Liver (tissue), 9 donors: ENCODE results near the gene KATNIP. TPM values are rescaled to one million over a fixed set of nuclear protein-coding genes. Genes with fewer than 3 reads are reported as not detected.

Experiments used
- DNase-seq: peaks from one replicate; pipeline ENCODE4 v3.0.0-alpha.2; 2017; ENCODE audit warnings: low spot score
- H3K27ac ChIP-seq, 2 donors: one replicate each; pipeline ENCODE4 v1.7.0; 2013; ENCODE audit warnings: inconsistent platforms in 2 of 2, low read length in 2 of 2, control low read depth in 1 of 2, low read depth in 1 of 2, mild to moderate bottlenecking in 1 of 2
- H3K27me3 ChIP-seq, 4 donors: one replicate each; pipeline versions ENCODE4 v1.6.1 to v1.7.0; 2013; ENCODE audit warnings: low read length in 3 of 4, inconsistent platforms in 1 of 4, mild to moderate bottlenecking in 1 of 4, moderate library complexity in 1 of 4; ENCODE audit not compliant: control insufficient read depth in 4 of 4, insufficient read depth in 4 of 4
- H3K36me3 ChIP-seq, 4 donors: one replicate each; pipeline versions ENCODE4 v1.6.1 to v1.7.0; 2013; ENCODE audit warnings: low read length in 3 of 4, mild to moderate bottlenecking in 3 of 4, low read depth in 1 of 4, moderate library complexity in 1 of 4; ENCODE audit not compliant: control insufficient read depth in 4 of 4, insufficient read depth in 3 of 4
- H3K4me1 ChIP-seq, 4 donors: one replicate each; pipeline versions ENCODE4 v1.6.1 to v1.7.0; 2013; ENCODE audit warnings: low read length in 3 of 4, mild to moderate bottlenecking in 3 of 4, moderate library complexity in 1 of 4; ENCODE audit not compliant: control insufficient read depth in 4 of 4, insufficient read depth in 4 of 4
- H3K4me3 ChIP-seq, 3 donors: one replicate each; pipeline versions ENCODE4 v1.6.1 to v1.7.0; 2013; ENCODE audit warnings: low read length in 3 of 3, control low read depth in 1 of 3, low read depth in 1 of 3, mild to moderate bottlenecking in 1 of 3
- H3K9ac ChIP-seq, 2 donors: one replicate each; pipeline ENCODE4 v1.7.0; 2013; ENCODE audit warnings: low read length in 2 of 2, mild to moderate bottlenecking in 2 of 2, moderate library complexity in 2 of 2, control low read depth in 1 of 2, low read depth in 1 of 2
- H3K9me3 ChIP-seq, 4 donors: one replicate each; pipeline versions ENCODE4 v1.6.1 to v1.7.0; 2013; ENCODE audit warnings: low read length in 3 of 4; ENCODE audit not compliant: control insufficient read depth in 4 of 4
- EGR1 ChIP-seq, 2 donors: IDR thresholded peaks; 2 replicates each; pipeline ENCODE4 v1.6.1; 2016 to 2018; ENCODE audit warnings: antibody characterized with exemption in 2 of 2, low read depth in 2 of 2
- FOXA1 ChIP-seq: IDR thresholded peaks from 2 replicates; pipeline ENCODE4 v1.6.1; 2016; ENCODE audit warnings: antibody characterized with exemption
- FOXA2 ChIP-seq: IDR thresholded peaks from 2 replicates; pipeline ENCODE4 v1.6.1; 2016; ENCODE audit warnings: antibody characterized with exemption
- GABPA ChIP-seq, 2 donors: IDR thresholded peaks in 1 of 2; conservative IDR thresholded peaks in 1 of 2; 2 replicates each; pipeline ENCODE4 v1.6.1; 2016; ENCODE audit warnings: antibody characterized with exemption in 2 of 2, mild to moderate bottlenecking in 1 of 2, moderate library complexity in 1 of 2
- HNF4A ChIP-seq, 2 donors: conservative IDR thresholded peaks; 2 replicates each; pipeline ENCODE4 v1.6.1; 2016; ENCODE audit warnings: antibody characterized with exemption in 2 of 2, mild to moderate bottlenecking in 2 of 2
- HNF4G ChIP-seq: IDR thresholded peaks from 2 replicates; pipeline ENCODE4 v1.6.1; 2016; ENCODE audit warnings: antibody characterized with exemption
- JUND ChIP-seq, 2 donors: IDR thresholded peaks; 2 replicates each; pipeline ENCODE4 v1.6.1; 2016; ENCODE audit warnings: antibody characterized with exemption in 2 of 2
- NR2F2 ChIP-seq: IDR thresholded peaks from 2 replicates; pipeline ENCODE4 v1.6.1; 2016; ENCODE audit warnings: antibody characterized with exemption
- RAD21 ChIP-seq, 2 donors: IDR thresholded peaks; 2 replicates each; pipeline ENCODE4 v1.6.1; 2016; ENCODE audit warnings: antibody characterized with exemption in 2 of 2, mild to moderate bottlenecking in 2 of 2
- RXRA ChIP-seq, 2 donors: IDR thresholded peaks; 2 replicates each; pipeline ENCODE4 v1.6.1; 2017 to 2018; ENCODE audit warnings: antibody characterized with exemption in 2 of 2, mild to moderate bottlenecking in 1 of 2
- SP1 ChIP-seq: IDR thresholded peaks from 2 replicates; pipeline ENCODE4 v1.6.1; 2018; ENCODE audit warnings: antibody characterized with exemption, mild to moderate bottlenecking
- TAF1 ChIP-seq: conservative IDR thresholded peaks from 2 replicates; pipeline ENCODE4 v1.6.1; 2016; ENCODE audit warnings: antibody characterized with exemption, mild to moderate bottlenecking
- YY1 ChIP-seq: IDR thresholded peaks from 2 replicates; pipeline ENCODE4 v1.6.1; 2016; ENCODE audit warnings: antibody characterized with exemption, mild to moderate bottlenecking
- WGBS: extraction: QIAGEN DNeasy Blood & Tissue Kit; methylation state at CpG from one replicate; pipeline ENCODE4 v1.1.7; 2013; 5-methylcytosine and 5-hydroxymethylcytosine counted together
- polyA plus RNA-seq, 2 donors: library from polyadenylated mRNA; stranded (reverse) in 1 of 2; unstranded in 1 of 2; fragments of 200-250 nt in 1 of 2; fragments of >200 nt in 1 of 2; fragmentation: Nextera tagmentation in 1 of 2; extraction: Ambion mirVana in 1 of 2; gene quantifications; one replicate each; pipeline versions ENCODE4 v1.2.1 to v1.2.3, GENCODE V29; 2013 to 2015
- total RNA-seq, 2 donors: library from RNA; depleted of rRNA; stranded (reverse); fragments of >200 nt; gene quantifications; one replicate each; pipeline ENCODE4 v1.2.3, GENCODE V29; 2014
- TF ChIP-seq, protein P1 (sequence below): fragments of 150-350 bp; IDR thresholded peaks from 2 replicates; pipeline ENCODE4 v1.5.1; 2017; ENCODE audit warnings: improper control_type of control experiment, low read depth, low read length; ENCODE audit not compliant: missing input control
- TF ChIP-seq, protein P2 (sequence below): IDR thresholded peaks from 2 replicates; pipeline ENCODE4 v1.6.1; 2016; ENCODE audit warnings: antibody characterized with exemption
- TF ChIP-seq, protein P3 (sequence below): IDR thresholded peaks from 2 replicates; pipeline ENCODE4 v1.6.1; 2016; ENCODE audit warnings: antibody characterized with exemption, mild to moderate bottlenecking
- TF ChIP-seq, protein P4 (sequence below): IDR thresholded peaks from 2 replicates; pipeline ENCODE4 v1.6.1; 2016; ENCODE audit warnings: antibody characterized with exemption
- TF ChIP-seq, protein P5 (sequence below): IDR thresholded peaks from 2 replicates; pipeline ENCODE4 v1.6.1; 2016; ENCODE audit warnings: antibody characterized with exemption
- donor health status: healthy.
- donor health status: healthy.
- donor health status: healthy.
- donor health status: healthy.
- donor health status: healthy.

KATNIP gene
- total and polyA plus RNA-seq, 4 donors, result 2.0 to 6.5 (median 4.5) TPM

DNA sequence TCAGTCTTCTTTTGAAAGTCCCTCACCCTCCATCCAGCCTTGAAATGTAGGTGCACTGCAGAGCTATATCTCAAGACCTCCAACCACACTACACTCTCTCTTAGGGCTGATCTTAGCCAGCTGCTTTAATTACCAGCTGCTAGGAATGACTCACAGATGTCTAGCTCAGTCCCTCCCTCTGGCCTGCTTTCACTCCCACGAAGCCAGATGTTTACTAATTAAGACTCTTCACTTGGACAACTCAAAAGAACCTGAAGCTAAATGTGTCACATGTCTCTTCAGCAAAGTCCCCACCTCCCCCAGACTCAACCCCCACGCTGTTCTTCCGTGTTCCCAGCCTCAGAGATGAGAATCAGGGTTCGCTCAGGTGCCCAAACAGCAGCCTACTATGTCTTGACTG, 2.8 kb upstream of the KATNIP start (continued):
- TF ChIP-seq, protein P1, sequence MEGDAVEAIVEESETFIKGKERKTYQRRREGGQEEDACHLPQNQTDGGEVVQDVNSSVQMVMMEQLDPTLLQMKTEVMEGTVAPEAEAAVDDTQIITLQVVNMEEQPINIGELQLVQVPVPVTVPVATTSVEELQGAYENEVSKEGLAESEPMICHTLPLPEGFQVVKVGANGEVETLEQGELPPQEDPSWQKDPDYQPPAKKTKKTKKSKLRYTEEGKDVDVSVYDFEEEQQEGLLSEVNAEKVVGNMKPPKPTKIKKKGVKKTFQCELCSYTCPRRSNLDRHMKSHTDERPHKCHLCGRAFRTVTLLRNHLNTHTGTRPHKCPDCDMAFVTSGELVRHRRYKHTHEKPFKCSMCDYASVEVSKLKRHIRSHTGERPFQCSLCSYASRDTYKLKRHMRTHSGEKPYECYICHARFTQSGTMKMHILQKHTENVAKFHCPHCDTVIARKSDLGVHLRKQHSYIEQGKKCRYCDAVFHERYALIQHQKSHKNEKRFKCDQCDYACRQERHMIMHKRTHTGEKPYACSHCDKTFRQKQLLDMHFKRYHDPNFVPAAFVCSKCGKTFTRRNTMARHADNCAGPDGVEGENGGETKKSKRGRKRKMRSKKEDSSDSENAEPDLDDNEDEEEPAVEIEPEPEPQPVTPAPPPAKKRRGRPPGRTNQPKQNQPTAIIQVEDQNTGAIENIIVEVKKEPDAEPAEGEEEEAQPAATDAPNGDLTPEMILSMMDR, result no peak

DNA sequence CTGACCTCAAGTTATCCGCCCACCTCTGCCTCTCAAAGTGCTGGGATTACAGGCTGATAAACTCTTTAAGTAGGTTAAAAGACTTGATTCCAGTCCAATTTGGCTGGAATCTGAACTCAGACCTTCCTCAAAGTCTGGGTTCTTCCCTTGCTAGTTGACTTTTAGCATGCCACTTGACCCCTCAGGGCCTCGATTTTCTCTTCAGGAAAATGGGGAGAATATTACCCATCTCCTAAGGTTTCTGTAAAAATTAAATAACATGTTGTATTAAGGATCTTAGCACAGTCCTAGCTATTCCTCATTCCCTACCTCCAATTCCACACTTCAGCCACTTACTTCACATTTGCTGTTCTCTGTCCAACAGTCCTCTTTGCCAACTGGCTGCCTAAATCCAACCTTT, 2.1 kb upstream of the KATNIP start:
- no peak for DNase-seq
- WGBS, result 91% methylated on average over 2 of the region's 2 CpGs
- peaks cover 6 to 25% (median 18%) of the 10 kb centered on the region in 4 donors for H3K36me3 ChIP-seq
- H3K9me3 ChIP-seq, result no peaks in the 10 kb centered on the region
- no peak overlapping the region for H3K9ac ChIP-seq
- no peak overlapping the region for H3K4me3 ChIP-seq
- H3K27ac ChIP-seq, result no peak overlapping the region
- H3K4me1 ChIP-seq, result peaks cover 9 to 20% (median 16%) of the 10 kb centered on the region in 4 donors
- TF ChIP-seq, protein P2, sequence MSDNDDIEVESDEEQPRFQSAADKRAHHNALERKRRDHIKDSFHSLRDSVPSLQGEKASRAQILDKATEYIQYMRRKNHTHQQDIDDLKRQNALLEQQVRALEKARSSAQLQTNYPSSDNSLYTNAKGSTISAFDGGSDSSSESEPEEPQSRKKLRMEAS, result no peak
- TF ChIP-seq, protein P3, sequence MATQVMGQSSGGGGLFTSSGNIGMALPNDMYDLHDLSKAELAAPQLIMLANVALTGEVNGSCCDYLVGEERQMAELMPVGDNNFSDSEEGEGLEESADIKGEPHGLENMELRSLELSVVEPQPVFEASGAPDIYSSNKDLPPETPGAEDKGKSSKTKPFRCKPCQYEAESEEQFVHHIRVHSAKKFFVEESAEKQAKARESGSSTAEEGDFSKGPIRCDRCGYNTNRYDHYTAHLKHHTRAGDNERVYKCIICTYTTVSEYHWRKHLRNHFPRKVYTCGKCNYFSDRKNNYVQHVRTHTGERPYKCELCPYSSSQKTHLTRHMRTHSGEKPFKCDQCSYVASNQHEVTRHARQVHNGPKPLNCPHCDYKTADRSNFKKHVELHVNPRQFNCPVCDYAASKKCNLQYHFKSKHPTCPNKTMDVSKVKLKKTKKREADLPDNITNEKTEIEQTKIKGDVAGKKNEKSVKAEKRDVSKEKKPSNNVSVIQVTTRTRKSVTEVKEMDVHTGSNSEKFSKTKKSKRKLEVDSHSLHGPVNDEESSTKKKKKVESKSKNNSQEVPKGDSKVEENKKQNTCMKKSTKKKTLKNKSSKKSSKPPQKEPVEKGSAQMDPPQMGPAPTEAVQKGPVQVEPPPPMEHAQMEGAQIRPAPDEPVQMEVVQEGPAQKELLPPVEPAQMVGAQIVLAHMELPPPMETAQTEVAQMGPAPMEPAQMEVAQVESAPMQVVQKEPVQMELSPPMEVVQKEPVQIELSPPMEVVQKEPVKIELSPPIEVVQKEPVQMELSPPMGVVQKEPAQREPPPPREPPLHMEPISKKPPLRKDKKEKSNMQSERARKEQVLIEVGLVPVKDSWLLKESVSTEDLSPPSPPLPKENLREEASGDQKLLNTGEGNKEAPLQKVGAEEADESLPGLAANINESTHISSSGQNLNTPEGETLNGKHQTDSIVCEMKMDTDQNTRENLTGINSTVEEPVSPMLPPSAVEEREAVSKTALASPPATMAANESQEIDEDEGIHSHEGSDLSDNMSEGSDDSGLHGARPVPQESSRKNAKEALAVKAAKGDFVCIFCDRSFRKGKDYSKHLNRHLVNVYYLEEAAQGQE, result no peak
- no peak for TF ChIP-seq SP1
- TF ChIP-seq YY1, result no peak
- TF ChIP-seq, protein P4, sequence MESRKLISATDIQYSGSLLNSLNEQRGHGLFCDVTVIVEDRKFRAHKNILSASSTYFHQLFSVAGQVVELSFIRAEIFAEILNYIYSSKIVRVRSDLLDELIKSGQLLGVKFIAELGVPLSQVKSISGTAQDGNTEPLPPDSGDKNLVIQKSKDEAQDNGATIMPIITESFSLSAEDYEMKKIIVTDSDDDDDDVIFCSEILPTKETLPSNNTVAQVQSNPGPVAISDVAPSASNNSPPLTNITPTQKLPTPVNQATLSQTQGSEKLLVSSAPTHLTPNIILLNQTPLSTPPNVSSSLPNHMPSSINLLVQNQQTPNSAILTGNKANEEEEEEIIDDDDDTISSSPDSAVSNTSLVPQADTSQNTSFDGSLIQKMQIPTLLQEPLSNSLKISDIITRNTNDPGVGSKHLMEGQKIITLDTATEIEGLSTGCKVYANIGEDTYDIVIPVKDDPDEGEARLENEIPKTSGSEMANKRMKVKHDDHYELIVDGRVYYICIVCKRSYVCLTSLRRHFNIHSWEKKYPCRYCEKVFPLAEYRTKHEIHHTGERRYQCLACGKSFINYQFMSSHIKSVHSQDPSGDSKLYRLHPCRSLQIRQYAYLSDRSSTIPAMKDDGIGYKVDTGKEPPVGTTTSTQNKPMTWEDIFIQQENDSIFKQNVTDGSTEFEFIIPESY, result no peak
- TF ChIP-seq HNF4G, result no peak
- TF ChIP-seq RAD21 (IDR thresholded peaks at IDR 0.05), result no peak
- TF ChIP-seq, protein P5, sequence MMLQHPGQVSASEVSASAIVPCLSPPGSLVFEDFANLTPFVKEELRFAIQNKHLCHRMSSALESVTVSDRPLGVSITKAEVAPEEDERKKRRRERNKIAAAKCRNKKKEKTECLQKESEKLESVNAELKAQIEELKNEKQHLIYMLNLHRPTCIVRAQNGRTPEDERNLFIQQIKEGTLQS, result no peak
- TF ChIP-seq FOXA2, result no peak
- no peak for TF ChIP-seq RXRA (IDR thresholded peaks at IDR 0.05)
- no peak for TF ChIP-seq FOXA1
- TF ChIP-seq HNF4A (conservative IDR thresholded peaks at IDR 0.05), result no peak
- TF ChIP-seq, protein P1, result no peak
- no peak for TF ChIP-seq JUND (IDR thresholded peaks at IDR 0.05)
- TF ChIP-seq TAF1, result no peak
- TF ChIP-seq NR2F2, result no peak
- TF ChIP-seq GABPA (IDR thresholded peaks at IDR 0.05 in 1 of 2, conservative IDR thresholded peaks at IDR 0.05 in 1 of 2), result no peak
- TF ChIP-seq EGR1 (IDR thresholded peaks at IDR 0.05; ENCODE audit: low read depth in 2 of 2), result no peak
- H3K27me3 ChIP-seq, result no peaks in the 10 kb centered on the region
